GM21367 (cell line): ENCODE results near the gene CERS2.
A peak's percentile ranks its signal among the peaks of the same experiment; 100 is the strongest.

Experiments
- ATAC-seq: cut with Tn5 transposase; IDR thresholded peaks from one replicate; pipeline ENCODE4 v1.9.1; 2021; ENCODE audit not compliant: unreplicated experiment

Gene CERS2

DNA sequence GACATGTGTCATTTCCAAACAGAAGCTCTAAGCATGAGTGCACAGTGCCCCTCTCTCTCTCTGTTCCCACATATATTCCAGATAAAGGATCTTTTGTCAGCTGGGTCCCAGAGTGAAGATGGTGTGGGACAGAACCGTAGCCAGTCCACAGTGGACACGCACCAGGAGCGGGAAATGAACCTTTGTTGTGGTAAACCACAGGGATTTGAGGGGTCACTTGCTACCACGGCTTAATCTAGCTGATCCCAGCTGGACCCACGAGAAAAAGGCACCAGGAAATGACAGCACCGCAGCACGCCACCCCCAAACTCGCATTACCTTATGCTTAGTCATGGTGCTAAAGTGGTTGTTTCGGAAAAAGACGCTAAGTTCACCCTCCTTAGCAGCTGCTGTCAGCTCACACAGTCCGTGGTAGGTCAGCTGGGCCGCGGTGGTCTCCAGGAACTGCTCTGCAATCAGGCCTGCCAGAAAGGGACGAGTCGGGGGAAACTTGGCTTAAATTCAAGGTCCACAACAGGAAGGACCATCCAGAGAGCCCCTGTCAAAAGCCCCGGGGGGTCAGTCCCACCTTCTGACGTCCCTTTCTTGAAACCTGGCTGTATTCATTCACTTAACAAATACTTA is 24.5 kb upstream of the CERS2 start:
- ATAC-seq = no peak

GRCh38 chr1:150997949-150998348 is 23.3 kb upstream of the CERS2 start:
- no peak for ATAC-seq

DNA sequence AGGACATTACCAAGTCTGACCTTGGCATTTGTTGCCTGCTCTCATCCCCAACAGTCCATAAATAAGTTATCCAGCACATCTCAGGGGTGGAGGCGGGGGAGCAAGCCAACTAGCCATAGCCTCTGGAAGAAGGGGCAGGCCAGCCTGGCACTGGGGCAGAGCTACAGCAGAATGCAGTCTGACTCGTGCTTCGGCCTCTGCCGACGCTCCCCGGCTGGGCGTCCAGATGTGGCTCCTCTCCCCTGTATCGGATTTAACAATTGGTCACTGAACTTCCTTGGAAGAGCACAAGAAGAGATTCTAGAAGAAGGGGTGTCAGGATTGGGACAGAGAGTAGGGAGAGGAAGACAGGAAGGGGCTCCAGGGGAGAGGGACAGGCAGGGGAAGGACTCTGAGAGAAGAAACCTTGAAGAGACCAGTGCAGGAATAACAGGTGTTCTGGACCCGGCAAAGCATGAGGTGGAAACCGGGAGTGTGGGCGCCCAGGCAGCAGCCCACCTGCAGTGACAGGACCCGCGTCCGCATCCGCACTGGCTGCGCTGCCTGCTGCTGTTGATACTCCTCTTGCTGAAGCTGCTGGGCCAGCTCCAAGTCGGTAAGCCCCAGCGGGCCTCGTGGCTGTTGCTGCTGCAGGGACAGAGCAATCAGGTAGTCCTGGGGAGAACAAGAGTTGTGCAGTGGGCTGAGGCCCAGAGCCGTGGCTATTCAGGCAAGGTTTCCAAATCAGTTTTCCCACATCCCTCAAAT is 22.7 kb upstream of the CERS2 start:
- ATAC-seq = no peak

GRCh38 chr1:150995896-150996295 is 21.3 kb upstream of the CERS2 start:
- ATAC-seq = no peak

DNA sequence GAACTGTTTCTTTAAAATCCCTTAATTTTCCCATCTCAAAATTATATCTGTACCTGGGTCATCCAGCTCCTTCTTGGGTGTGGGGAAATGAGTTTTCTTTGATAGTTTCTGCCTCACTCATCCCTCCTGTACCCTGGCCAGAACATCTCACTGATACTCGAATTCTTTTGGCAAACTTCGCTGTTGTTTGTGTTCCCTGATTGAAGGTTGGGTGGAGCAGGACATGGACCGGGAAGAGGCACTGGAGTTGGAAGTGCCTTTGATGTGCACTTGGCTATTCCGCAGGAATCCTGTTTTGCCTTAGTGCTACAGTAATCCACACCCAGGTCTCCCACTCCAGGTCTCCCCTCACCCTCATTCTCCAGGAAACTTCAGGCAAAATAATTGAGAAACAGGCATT is 20.8 kb upstream of the CERS2 start:
- no peak for ATAC-seq

- no peak for ATAC-seq
Observed at GRCh38 chr1:150994248-150994647, 19.6 kb upstream of the CERS2 start.

- no peak for ATAC-seq
Observed at GRCh38 chr1:150992626-150993025, 18.0 kb upstream of the CERS2 start.

- ATAC-seq = no peak
Observed at GRCh38 chr1:150987924-150988323, 13.3 kb upstream of the CERS2 start.

DNA sequence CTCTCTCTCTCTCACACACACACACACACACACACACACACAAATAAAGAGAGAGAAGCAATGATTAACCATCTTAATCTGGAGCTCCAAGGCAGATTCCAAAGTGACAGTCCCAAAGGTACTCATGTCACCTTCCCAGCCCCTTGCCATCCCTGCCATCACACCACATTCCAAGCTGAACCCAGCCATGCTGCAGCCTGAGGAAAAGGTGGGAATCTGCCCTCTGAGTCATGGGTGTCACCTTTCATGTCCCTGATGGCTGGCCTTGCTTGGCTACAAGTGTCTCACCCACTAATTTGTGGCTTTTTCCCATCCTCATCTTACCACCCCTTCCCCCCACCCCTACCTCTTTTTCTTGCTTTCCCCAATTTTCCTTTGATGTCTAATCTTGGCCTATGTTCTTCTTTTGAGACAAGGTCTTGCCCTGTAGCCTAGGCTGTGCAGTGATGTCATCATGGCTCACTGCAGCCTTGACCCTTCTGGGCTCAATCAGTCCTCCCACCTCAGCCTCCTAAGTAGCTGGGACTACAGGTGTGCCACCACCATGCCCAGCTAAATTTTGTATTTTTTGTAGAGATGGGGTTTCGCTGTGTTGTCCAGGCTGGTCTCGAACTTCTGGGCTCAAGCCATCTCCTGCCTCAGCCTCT is 10.7 kb upstream of the CERS2 start:
- no peak for ATAC-seq

DNA sequence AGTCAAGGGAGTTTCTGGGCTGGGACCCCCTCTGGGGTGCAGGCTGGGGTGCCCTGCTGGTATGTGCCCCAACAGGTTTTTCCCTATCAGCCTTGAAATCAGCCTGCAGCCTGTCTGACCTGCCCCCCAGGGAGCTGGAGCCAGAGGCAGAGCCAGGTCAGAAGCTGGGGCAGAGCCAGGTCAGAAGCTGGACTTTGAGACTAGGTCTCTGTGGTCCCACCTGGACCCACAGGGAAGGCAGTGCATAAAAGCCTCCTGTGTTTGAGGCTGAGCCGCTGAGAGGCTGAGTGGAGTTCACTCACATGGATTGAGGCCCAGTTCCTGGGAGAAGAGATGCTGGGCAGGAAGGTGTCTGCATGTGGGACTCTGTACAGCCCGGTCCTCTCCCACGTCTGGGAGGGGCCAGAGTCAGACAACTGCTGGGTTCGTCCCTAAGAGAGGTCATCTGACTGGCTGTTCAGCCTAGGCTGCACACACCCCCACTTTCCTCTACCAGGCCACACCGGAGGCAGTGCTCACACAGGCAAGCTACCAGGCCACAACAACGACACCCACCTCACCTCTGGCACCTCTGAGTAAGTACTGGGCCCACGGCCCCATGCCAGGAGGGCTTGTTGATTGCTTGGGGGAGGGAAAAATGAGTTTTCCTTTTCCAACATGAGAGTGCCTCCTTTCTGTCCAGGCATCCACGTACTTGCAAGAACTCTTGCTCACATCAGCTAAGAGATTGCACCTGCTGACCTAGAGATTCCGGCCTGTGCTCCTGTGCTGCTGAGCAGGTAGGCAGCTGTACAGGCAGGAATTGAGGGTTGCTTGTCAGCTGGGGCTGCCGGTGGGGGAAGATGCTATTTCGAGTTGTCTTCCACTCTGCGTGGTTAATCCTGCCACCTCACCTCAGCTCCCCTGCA is 7.4 kb upstream of the CERS2 start, which contains the start of gene ANXA9:
Gene ANXA9 (plus strand): TSS at position 488 of the 908 bp plus-strand sequence. CDS start 814 bp downstream, outside the sequence.
- ATAC-seq = no peak

GRCh38 chr1:150981177-150981804 is 6.7 kb upstream of the CERS2 start:
- ATAC-seq = no peak

DNA sequence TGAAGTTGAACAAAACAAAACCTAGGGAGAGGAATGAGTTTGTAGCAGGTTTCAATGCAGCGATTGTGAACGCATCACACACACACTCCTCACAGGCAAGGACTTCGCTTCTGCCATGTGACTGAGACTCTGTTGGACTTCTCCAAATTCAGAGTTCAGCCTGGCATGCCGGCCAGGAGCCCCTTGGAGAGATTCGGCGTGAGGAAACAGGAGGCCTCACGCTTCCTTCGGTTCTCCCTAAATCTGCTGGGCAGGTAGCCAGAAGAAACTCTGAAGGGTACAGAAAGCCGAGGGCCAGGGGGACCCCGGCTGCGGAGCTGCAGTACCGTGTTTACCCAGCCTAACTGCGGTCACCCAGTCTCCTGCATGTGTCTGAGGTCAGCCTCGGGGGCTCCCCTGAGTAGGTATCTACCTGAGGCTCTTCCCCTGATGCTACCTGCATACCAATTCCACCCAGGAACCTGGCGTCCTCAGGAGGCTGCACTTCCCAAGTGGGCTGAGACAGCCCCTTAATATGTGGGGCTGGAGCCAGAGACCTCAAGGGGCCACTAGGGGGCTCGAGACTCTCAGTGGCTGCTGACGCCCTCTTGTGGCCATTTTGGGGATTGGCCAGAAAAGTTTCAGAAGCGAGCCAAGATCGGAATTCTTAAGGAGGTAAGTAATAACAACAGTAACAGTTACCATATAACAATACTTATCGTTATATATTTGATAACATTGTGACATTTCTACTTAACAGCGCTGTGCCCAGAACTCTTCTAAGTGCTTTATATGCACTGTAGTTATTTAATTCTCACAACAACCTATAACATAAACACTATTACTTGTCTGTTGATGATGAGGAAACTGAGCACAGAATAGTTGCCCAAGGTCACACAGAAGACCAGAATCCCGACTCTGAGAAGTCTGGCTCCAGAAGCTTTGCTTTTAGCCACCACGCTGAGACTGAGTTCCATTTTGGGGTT is 4.7 kb upstream of the CERS2 start:
- ATAC-seq = no peak

DNA sequence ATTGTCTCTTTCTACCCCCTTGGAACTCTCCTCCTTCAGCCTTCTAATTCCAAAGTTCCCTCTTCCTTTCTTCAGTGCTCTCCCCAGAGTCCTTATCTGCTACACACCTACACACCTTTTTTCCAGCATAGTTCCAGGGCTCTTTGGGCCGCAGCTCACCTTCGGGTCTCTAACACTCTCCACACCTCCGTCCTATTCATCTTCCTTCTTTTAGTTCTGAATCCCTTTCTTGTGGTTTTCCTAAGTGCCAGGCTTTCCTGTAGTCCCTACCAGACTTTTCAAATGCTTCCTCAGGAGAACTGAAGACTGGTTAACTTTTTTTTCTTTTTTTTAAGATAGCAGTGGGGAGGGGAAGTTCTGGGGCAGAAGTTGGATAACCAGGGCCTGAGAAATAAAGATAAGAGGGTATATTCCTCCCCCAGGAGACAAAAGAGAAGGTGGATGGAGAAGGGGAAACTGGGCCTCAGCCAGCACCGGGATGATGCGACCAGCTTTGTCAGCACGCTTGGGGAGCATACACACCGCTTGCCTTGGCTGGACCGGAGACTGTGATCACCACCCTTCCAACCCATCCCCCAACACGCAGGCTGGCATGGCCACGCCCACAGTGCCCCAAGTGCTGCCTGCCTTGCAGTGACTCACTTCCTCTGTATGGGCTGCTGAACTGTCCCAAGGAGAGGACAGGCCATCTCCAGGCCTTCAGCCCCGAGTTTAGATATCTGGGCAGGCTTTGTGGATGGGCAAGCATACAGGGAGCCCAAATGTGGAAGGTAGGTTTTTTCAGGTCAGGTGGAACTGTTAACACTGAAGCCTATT is 2.5 kb upstream of the CERS2 start:
- ATAC-seq = no peak

DNA sequence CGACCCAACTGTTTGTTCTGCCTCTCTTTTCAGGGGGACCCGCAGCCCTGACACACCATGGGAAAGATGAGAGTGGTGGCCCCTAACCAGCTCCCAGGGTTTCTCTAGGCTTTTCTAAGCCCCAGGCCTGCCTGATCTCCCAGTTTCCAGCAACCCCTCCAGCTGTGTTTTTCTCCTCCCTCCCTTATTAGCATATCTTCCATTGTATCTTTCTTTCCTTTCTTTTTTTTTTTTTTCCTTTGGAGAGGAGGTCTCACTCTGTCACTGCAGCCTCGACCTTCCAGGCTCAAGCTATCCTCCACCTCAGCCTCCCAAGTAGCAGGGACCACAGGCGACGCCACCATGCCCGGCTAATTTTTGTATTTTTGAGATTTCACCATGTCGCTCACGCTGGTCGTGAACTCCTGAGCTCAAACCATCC is 1.8 kb upstream of the CERS2 start:
- no peak for ATAC-seq

DNA sequence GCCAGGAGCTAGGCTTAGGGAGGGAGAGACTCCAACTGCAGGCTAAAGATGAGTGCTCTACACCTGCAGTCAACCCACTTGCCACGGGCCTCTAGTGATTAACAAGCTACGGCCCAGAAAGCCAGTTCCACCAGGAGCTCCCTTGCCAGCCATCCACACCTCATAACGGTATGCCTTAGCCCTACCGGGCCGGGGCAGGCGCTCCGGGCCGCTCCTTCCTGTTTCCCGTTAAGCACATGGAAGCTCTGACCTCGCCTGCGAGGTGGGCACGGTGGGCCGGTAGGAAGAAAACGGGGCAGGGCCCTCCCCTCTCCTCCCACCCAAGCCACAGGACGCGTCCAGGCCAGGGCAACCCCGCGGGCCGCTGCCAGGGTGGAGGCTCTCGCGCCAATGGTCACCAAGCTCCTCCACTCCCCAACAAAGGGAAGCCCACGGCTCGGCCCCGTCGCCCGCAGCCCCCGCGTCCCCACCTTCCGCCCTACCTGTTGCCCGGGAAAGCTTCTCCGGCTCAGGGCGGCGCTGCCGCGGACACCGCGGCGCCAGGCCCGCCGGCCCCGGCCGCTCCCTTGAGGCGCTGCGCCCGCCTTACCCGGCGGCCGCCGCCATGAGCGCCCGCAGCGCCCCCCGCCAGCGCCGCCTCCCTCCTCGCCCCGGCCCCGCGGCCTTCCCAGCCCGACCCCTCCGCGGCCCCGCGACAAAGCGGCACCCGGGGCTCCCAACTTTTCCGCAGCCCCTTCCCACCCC is 627 bp downstream of the CERS2 start:
- peak; percentile 24 for ATAC-seq

DNA sequence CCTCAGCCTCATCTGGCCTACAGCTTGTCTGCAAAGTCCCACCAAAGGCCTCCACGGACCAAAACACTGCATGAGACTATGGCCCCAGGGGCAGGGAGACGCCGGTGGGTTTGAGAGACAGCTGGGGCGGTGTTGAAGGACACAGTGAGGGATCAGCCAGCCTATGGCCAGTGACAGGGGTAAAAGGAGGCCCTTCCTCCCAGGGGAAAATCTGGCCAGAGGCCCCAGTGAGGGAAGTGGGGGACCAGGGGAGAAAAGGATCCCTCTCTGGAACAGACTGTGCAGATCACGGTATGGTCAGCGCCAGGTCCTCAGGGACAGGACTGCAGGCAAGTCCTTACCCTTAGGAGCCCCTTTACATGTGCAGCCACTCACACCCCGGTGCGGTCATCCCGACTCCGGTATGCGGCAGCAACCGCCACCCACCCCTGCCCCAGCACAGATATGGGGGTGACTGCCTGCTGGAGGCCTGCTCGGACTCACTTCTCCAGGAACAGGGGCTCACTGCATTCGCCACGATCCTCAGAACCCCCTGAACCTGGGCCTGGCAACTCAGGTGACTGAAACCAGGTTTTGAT is 1.3 kb downstream of the CERS2 start:
- no peak for ATAC-seq

- no peak for ATAC-seq
Observed at GRCh38 chr1:150972417-150972940, 2.2 kb downstream of the CERS2 start.
